ENCODE data around the gene CALD1.

CALD1 gene

DNA sequence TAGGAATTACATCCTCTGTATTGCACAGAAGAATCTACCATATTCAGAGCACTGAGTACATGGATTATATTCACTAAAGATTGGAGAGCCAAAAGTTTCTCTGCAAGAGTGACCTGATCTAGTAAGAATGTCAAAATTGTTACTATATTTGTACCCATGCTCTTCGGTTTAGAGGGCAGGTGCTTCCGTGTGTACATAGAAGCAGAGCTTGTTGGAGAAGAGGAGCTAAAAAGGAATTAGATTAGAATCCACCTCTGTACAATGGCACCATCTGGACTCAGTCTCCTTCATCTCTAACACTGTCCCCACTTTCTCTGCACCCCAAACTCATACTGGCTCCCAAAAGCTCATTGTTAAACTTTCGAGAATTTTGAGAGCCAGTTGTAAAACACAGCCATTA lies 8.3 kb downstream of the CALD1 start:
- no peak for DNase-seq (ENCODE audit: low read depth, low spot score)

GRCh38 chr7:134788191-134788590 lies 8.8 kb downstream of the CALD1 start:
- no peak for DNase-seq (ENCODE audit: low read depth, low spot score)

GRCh38 chr7:134789967-134790685 lies 10.7 kb downstream of the CALD1 start:
- DNase-seq (ENCODE audit: low read depth, low spot score) = no peak

GRCh38 chr7:134792968-134793367 lies 13.5 kb downstream of the CALD1 start:
- peak; percentile 80 for DNase-seq (ENCODE audit: low read depth, low spot score)

DNA sequence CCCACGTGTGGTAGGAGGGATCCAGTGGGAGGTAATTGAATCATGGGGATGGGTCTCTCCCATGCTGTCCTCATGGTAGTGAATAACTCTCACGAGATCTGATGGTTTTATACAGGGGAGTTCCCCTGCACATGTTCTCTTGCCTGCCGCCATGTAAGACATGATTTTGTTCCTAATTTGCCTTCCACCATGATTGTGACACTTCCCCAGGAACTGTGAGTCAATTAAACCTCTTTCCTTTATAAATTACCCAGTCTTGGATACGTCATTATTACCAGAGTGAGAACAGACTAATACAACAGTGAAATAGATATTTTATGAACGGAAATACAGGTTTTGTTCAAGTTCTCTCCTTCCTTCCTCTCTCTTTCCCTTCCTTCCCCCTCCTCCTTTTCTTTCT lies 15.8 kb downstream of the CALD1 start:
- no peak for DNase-seq (ENCODE audit: low read depth, low spot score)

- no peak for DNase-seq (ENCODE audit: low read depth, low spot score)
These were observed 18.7 kb downstream of the CALD1 start for GRCh38 chr7:134798155-134798554.

GRCh38 chr7:134799377-134799776 lies 19.9 kb downstream of the CALD1 start:
- DNase-seq (ENCODE audit: low read depth, low spot score) = no peak

- no peak for DNase-seq (ENCODE audit: low read depth, low spot score)
These were observed 23.3 kb downstream of the CALD1 start for GRCh38 chr7:134802762-134803161.

GRCh38 chr7:134804351-134804750 lies 24.9 kb downstream of the CALD1 start:
- no peak for DNase-seq (ENCODE audit: low read depth, low spot score)

DNA sequence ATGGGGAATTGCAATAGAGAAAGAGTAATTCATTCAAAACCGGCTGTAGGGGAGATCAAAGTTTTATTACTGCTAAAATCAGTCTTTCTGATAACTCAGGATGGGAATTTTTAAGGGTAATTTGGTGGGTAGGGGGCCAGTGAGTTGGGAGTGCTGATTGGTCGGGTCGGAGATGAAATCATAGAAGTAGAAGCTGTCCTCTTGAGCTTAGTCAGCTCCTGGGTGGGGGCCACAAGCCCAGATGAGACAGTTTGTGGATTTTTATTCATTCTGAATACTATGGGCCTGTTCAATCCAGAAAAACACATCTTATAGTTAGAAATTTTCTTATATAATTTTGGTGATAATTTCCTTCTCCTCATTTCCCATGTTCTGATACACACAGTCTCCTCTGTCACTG lies 25.4 kb downstream of the CALD1 start:
- no peak for DNase-seq (ENCODE audit: low read depth, low spot score)

DNA sequence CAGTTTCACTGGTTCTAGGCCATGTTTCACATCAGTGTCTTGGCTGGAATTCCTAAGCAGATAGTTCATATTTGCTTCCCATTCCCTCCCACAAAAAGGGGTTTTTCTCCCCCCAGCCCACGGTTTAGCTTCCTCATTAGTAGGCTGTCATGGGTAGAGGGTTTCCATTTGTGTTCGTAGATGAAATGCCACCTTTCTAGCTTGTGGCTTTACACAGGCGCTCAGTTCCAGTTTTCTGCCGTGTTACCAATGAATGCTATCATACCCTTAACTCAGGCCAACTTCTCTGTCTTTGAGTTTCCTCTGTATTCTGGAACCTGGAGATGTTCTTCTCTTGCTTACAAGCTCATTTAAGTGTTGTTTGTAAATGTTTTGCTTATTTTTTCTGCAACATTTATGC lies 26.8 kb downstream of the CALD1 start:
- no peak for DNase-seq (ENCODE audit: low read depth, low spot score)

GRCh38 chr7:134809616-134810015 lies 30.2 kb downstream of the CALD1 start:
- no peak for DNase-seq (ENCODE audit: low read depth, low spot score)

DNA sequence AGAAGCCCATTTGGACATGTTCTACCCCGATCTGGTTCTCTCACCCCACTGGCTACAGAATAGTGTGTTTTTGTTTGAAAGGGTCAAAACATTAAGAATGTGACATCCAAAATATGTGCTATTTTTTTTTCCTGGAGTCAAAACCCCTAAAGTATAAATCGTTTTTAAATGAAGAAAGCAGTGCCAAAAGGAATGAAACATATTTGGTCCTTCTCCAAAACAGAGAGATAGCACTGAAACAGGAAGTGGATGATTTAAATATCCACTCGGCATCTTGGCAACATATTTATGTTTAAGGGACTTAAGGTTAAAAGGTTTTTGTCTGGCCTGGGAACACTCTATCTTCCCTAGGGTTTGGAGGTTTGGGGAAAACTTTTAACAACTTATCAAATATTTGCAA lies 32.3 kb downstream of the CALD1 start:
- DNase-seq (ENCODE audit: low read depth, low spot score) = no peak

GRCh38 chr7:134813663-134814396 lies 34.4 kb downstream of the CALD1 start:
- DNase-seq (ENCODE audit: low read depth, low spot score) = no peak

DNA sequence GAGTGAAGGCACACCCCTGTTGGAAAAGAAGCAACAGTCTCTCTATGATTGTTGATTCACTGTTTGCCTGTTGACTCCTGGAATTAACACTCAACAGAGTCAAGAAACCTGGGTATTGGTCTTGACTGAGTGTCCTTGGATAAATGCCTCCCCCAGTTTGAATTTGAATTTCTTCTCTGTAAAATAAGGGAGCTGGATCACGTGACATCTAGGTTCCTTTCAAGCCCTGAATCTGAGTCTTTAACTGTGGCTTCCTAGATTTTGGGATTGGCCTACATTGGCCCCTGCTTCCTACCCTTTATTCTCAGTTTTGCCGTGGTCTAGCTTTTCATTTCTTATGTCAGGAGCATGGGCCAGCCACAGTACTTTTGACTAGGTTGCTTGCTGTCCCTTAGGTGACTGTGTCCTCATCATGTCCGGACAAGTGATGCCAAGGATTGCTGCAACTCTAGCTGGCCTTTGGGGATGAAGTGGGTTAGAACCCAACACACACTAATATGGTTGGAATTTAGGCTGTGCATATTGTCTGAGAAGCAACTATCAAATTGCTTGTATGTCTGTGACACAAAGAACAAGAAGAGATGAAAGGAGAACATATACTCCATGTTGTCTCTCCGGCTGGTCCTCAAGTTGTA lies 35.4 kb downstream of the CALD1 start:
- no peak for DNase-seq (ENCODE audit: low read depth, low spot score)

DNA sequence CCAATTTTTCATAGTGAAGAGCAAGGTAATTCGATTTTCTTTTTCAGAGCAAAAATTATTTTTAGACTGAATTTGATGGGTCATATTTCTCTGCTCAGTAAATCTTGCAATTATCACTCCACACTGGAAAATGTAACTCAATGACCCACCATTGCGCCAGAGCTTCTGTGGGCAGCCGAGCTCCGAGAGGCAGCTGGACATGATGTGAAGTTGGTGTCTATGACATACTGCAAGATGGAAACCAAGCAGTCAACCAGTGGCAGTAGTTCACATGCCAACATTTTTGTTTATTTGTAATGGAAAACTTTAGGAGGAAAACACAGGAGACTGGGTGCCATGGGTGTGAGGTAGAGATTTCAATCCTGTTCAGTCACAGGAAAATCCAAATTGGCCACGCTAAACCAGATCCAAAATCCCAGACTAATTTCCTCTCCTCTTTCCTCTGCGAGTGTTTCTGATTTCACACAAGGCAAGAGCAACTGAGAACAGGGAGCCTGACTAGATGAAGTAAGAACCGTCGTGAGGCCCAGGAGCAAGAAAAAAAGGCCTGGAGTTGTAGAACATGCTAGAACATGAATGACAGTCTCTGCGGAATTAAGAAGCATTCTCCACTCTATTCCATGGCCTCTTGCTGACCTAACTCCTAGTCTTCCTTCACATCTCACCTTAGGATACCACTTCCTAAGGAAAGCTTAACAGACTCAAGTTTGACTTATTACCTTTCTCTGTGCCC lies 39.3 kb downstream of the CALD1 start:
- no peak for DNase-seq (ENCODE audit: low read depth, low spot score)

DNA sequence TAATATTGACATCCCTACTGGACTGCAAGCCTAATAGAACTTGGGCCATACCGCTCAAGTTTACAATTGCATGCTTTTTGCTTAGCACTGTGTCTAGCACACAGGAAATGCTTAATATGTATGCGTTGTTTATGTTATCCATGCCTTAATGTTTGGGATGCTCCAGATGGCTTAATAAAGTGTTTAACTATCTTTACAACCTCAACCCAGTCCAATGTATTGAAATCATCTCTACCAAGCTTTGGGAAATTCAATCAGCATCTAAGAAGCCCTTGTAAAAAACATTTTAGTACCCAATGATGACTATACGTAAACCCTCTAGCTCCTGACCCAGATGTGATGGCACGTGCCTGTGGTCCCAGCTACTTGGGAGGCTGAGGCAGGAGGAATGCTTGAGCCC lies 40.0 kb downstream of the CALD1 start:
- no peak for DNase-seq (ENCODE audit: low read depth, low spot score)

GRCh38 chr7:134820295-134820694 lies 40.9 kb downstream of the CALD1 start:
- DNase-seq (ENCODE audit: low read depth, low spot score) = no peak

GRCh38 chr7:134820778-134821177 lies 41.3 kb downstream of the CALD1 start:
- DNase-seq (ENCODE audit: low read depth, low spot score) = no peak

DNA sequence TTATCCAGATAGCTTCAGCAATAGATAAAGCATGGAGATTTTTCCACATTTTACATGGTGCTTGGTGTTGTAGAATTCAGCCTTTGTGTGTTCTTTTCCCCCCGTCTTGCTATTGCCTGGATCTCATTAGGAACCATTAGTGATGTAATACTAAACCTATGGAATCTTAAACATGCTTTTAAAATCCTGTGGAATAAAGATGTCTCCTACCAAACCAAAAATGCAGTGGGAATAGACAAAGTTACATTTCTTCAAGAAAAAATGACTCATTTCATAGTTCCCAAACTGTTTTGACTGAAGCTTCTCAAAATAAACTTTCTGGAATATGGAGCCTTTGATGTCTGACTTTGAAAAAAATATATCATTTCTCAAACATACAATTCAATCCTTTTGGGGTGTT lies 44.0 kb downstream of the CALD1 start:
- no peak for DNase-seq (ENCODE audit: low read depth, low spot score)

DNA sequence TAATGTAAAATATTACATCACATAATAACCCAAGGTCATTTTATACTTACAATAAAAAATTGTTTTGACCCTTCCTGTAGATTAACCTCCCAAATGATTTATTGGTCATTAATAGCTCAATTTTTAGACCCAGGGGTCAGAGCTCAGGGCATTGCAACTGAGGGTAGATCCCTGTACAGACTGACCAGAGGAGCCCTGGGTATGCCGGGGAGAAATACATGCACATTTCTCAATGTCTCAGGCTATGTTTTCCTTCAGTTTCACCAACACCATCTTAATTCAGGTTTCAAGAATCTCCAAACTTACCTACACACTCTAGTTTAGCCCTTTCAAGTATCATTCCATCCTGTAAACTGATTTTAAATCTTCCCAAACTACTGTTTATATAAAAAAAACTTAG lies 46.2 kb downstream of the CALD1 start:
- no peak for DNase-seq (ENCODE audit: low read depth, low spot score)

- no peak for DNase-seq (ENCODE audit: low read depth, low spot score)
These were observed 46.7 kb downstream of the CALD1 start for GRCh38 chr7:134826105-134826504.
